GM20431 (cell line): ENCODE measurements around the gene CRIP1.

Experiments
- in situ Hi-C: fragments of 300-500 bp; cut with MseI, MboI; formaldehyde crosslinking; loops from one replicate; pipeline ENCODE4 v1.15.0; 2020; ENCODE audit warnings: low sequenced_read_pairs; ENCODE audit not compliant: unreplicated experiment

The CRIP1 gene

GRCh38 chr14:105501504-105502291 is 15.0 kb downstream of the CRIP1 start:
- in situ Hi-C loops, result no loop called here

- in situ Hi-C loops, result no loop called here
These were observed 16.0 kb downstream of the CRIP1 start for GRCh38 chr14:105502446-105503295.

GRCh38 chr14:105503296-105503640 is 16.6 kb downstream of the CRIP1 start:
- in situ Hi-C loops, result no loop called here

- in situ Hi-C loops, result no loop called here
These were observed 17.4 kb downstream of the CRIP1 start for GRCh38 chr14:105503935-105504692.

- in situ Hi-C loops, result no loop called here
These were observed 18.4 kb downstream of the CRIP1 start for GRCh38 chr14:105505101-105505500.

- in situ Hi-C loops, result no loop called here
These were observed 20.6 kb downstream of the CRIP1 start for GRCh38 chr14:105507247-105507646.

GRCh38 chr14:105508069-105508468 is 21.4 kb downstream of the CRIP1 start:
- in situ Hi-C loops, result no loop called here

- in situ Hi-C loops, result no loop called here
These were observed 21.9 kb downstream of the CRIP1 start for GRCh38 chr14:105508601-105509000.

- in situ Hi-C loops, result loop anchor here (10.0 kb wide), 1 partner anchor 142 kb away; no protein-coding TSS in a partner anchor
These were observed 30.4 kb downstream of the CRIP1 start for GRCh38 chr14:105517096-105517495.

- in situ Hi-C loops, result loop anchor here (10.0 kb wide), 1 partner anchor 145 kb away; no protein-coding TSS in a partner anchor
These were observed 33.4 kb downstream of the CRIP1 start for GRCh38 chr14:105519946-105520698.

- in situ Hi-C loops, result loop anchor here (25.0 kb wide), 3 partner anchors 137 to 612 kb away; no protein-coding TSS in a partner anchor
These were observed 38.6 kb downstream of the CRIP1 start for GRCh38 chr14:105525326-105525725.

- in situ Hi-C loops, result loop anchor here (25.0 kb wide), 3 partner anchors 136 to 611 kb away; no protein-coding TSS in a partner anchor
These were observed 39.4 kb downstream of the CRIP1 start, which contains the start of gene TMEM121 for GRCh38 chr14:105525861-105526775. Gene TMEM121, plus strand, starts transcription at chr14:105526583. Its CDS starts 2,252 bp downstream, at chr14:105528835.

- in situ Hi-C loops, result loop anchor here (25.0 kb wide), 3 partner anchors 135 to 610 kb away; no protein-coding TSS in a partner anchor
These were observed 40.2 kb downstream of the CRIP1 start for GRCh38 chr14:105526776-105527380.

- in situ Hi-C loops, result loop anchor here (25.0 kb wide), 3 partner anchors 135 to 610 kb away; no protein-coding TSS in a partner anchor
These were observed 40.7 kb downstream of the CRIP1 start for GRCh38 chr14:105527381-105527825.

GRCh38 chr14:105527826-105528585 is 41.3 kb downstream of the CRIP1 start:
- in situ Hi-C loops, result loop anchor here (25.0 kb wide), 3 partner anchors 134 to 609 kb away; no protein-coding TSS in a partner anchor

GRCh38 chr14:105528586-105529318 is 42.1 kb downstream of the CRIP1 start:
- in situ Hi-C loops, result loop anchor here (25.0 kb wide), 3 partner anchors 134 to 609 kb away; no protein-coding TSS in a partner anchor
